ENCODE data around the gene PRKG2. TPM values are rescaled to one million over a fixed set of nuclear protein-coding genes. Genes with fewer than 3 reads are reported as not detected.

PRKG2 gene
- total RNA-seq, 2 experiments from 2014 or later, result 0.27 to 0.39 TPM

GRCh38 chr4:81220271-81220670, 5.2 kb upstream of the PRKG2 start:
- Mint-ChIP-seq H3K27me3 (peaks cover 54% of the 10 kb centered on the region), H3K4me1 (ENCODE audit: low read depth) (peaks cover 5% of the 10 kb centered on the region), H3K9me3 (no peaks in the 10 kb centered on the region), H3K27ac (no peak overlapping the region), H3K36me3 (ENCODE audit: low read depth) (no peaks in the 10 kb centered on the region), H3K4me3 (no peak overlapping the region)
- H3K27ac ChIP-seq (ENCODE audit: low read depth in 1 of 2, low read length in 2 of 2), result no peak overlapping the region
- H3K9me3 ChIP-seq (ENCODE audit: control insufficient read depth in 1 of 2, insufficient read depth in 1 of 2, low read length in 2 of 2), result no peaks in the 10 kb centered on the region
- peaks cover 5% of the 10 kb centered on the region for H3K4me1 ChIP-seq (ENCODE audit: insufficient read depth, low read length)
- no peaks in the 10 kb centered on the region for H3K36me3 ChIP-seq (ENCODE audit: insufficient read depth, low read length)
- no peak for TF ChIP-seq CTCF (IDR thresholded peaks at IDR 0.05)
- intact Hi-C loops (cut with DNase I, micrococcal nuclease), result no loop called here
- H3K4me3 ChIP-seq (ENCODE audit: low read length), result no peak overlapping the region
- ChIA-PET CTCF (no interaction called here), POLR2A (no interaction called here)
- DNase-seq, result no peak
- H3K27me3 ChIP-seq (ENCODE audit: control insufficient read depth in 1 of 2, insufficient read depth in 2 of 2, low read length in 2 of 2), result peaks cover 24 to 28% of the 10 kb centered on the region in 2 experiments
- ATAC-seq (ENCODE audit: poor library complexity), result no peak

GRCh38 chr4:81218206-81218605, 3.2 kb upstream of the PRKG2 start:
- Histone ChIP-seq H3K4me3 (ENCODE audit: low read length) (no peak overlapping the region), H3K4me1 (ENCODE audit: insufficient read depth, low read length) (peaks cover 5% of the 10 kb centered on the region), H3K27me3 (ENCODE audit: control insufficient read depth in 1 of 2, insufficient read depth in 2 of 2, low read length in 2 of 2) (peaks cover 34 to 35% of the 10 kb centered on the region in 2 experiments), H3K27ac (ENCODE audit: low read depth in 1 of 2, low read length in 2 of 2) (no peak overlapping the region), H3K9me3 (ENCODE audit: control insufficient read depth in 1 of 2, insufficient read depth in 1 of 2, low read length in 2 of 2) (peaks cover 0 to 6% of the 10 kb centered on the region in 2 experiments), H3K36me3 (ENCODE audit: insufficient read depth, low read length) (no peaks in the 10 kb centered on the region)
- POLR2A ChIA-PET, result no interaction called here
- CTCF ChIA-PET, result no interaction called here
- Mint-ChIP-seq H3K27me3 (peaks cover 56% of the 10 kb centered on the region), H3K4me1 (ENCODE audit: low read depth) (peaks cover 6% of the 10 kb centered on the region), H3K27ac (no peak overlapping the region), H3K36me3 (ENCODE audit: low read depth) (no peaks in the 10 kb centered on the region), H3K9me3 (no peaks in the 10 kb centered on the region), H3K4me3 (no peak overlapping the region)
- TF ChIP-seq CTCF (IDR thresholded peaks at IDR 0.05), result no peak
- intact Hi-C loops (cut with DNase I, micrococcal nuclease), result no loop called here
- no peak for DNase-seq
- ATAC-seq (ENCODE audit: poor library complexity), result no peak

GRCh38 chr4:81217779-81218178, 2.8 kb upstream of the PRKG2 start:
- Histone ChIP-seq H3K4me3 (ENCODE audit: low read length) (no peak overlapping the region), H3K27ac (ENCODE audit: low read depth in 1 of 2, low read length in 2 of 2) (no peak overlapping the region), H3K9me3 (ENCODE audit: control insufficient read depth in 1 of 2, insufficient read depth in 1 of 2, low read length in 2 of 2) (peaks cover 0 to 6% of the 10 kb centered on the region in 2 experiments), H3K27me3 (ENCODE audit: control insufficient read depth in 1 of 2, insufficient read depth in 2 of 2, low read length in 2 of 2) (peaks cover 34 to 36% of the 10 kb centered on the region in 2 experiments), H3K36me3 (ENCODE audit: insufficient read depth, low read length) (no peaks in the 10 kb centered on the region), H3K4me1 (ENCODE audit: insufficient read depth, low read length) (peaks cover 5% of the 10 kb centered on the region)
- intact Hi-C loops (cut with DNase I, micrococcal nuclease), result no loop called here
- CTCF ChIA-PET, result no interaction called here
- DNase-seq (no peak), ATAC-seq (ENCODE audit: poor library complexity) (no peak)
- Mint-ChIP-seq H3K36me3 (ENCODE audit: low read depth) (no peaks in the 10 kb centered on the region), H3K27ac (no peak overlapping the region), H3K4me3 (no peak overlapping the region), H3K4me1 (ENCODE audit: low read depth) (peaks cover 6% of the 10 kb centered on the region), H3K27me3 (peaks cover 56% of the 10 kb centered on the region), H3K9me3 (no peaks in the 10 kb centered on the region)
- POLR2A ChIA-PET, result no interaction called here
- no peak for TF ChIP-seq CTCF (IDR thresholded peaks at IDR 0.05)
